ENCODE results near the gene TLX1.

The TLX1 gene

GRCh38 chr10:101124933-101125332, 6.2 kb upstream of the TLX1 start:
- H3K36me3 ChIP-seq (ENCODE audit: insufficient read depth, low read length) = no peaks in the 10 kb centered on the region
- H4K20me1 ChIP-seq (ENCODE audit: insufficient read depth, low read length) = no peaks in the 10 kb centered on the region
- H3K4me3 ChIP-seq (ENCODE audit: low read depth, low read length, poor library complexity, severe bottlenecking) = no peak overlapping the region
- TF ChIP-seq EZH2 (IDR thresholded peaks at IDR 0.05; ENCODE audit: borderline replicate concordance, low read length) (no peak), CTCF (IDR thresholded peaks at IDR 0.05; ENCODE audit: low read length) (no peak)
- H3K27me3 ChIP-seq (ENCODE audit: insufficient read depth, low read length) = no peaks in the 10 kb centered on the region
- H2AFZ ChIP-seq (ENCODE audit: low read length) = no peak overlapping the region
- H3K9me2 ChIP-seq (ENCODE audit: low read depth, low read length) = no peaks in the 10 kb centered on the region
- H3K4me1 ChIP-seq (ENCODE audit: insufficient read depth, low read length, severe bottlenecking) = peaks cover 10% of the 10 kb centered on the region
- H3K9ac ChIP-seq (ENCODE audit: low read length) = no peak overlapping the region
- H3K4me2 ChIP-seq (ENCODE audit: low read length) = no peak overlapping the region
- H3K9me3 ChIP-seq (ENCODE audit: low read length) = no peaks in the 10 kb centered on the region
- H3K79me2 ChIP-seq (ENCODE audit: insufficient read depth, low read length) = no peaks in the 10 kb centered on the region
- H3K27ac ChIP-seq (ENCODE audit: low read depth, low read length, poor library complexity, severe bottlenecking) = no peak overlapping the region
- no peaks in the 10 kb centered on the region for H3F3A ChIP-seq (ENCODE audit: insufficient read depth, low read length)

GRCh38 chr10:101126684-101127628, 4.1 kb upstream of the TLX1 start:
- H3K27me3 ChIP-seq (ENCODE audit: insufficient read depth, low read length) = no peaks in the 10 kb centered on the region
- H3K27ac ChIP-seq (ENCODE audit: low read depth, low read length, poor library complexity, severe bottlenecking) = no peak overlapping the region
- TF ChIP-seq CTCF (IDR thresholded peaks at IDR 0.05; ENCODE audit: low read length) (no peak), EZH2 (IDR thresholded peaks at IDR 0.05; ENCODE audit: borderline replicate concordance, low read length) (no peak)

GRCh38 chr10:101130141-101130540, 959 bp upstream of the TLX1 start:
- H3K9me2 ChIP-seq (ENCODE audit: low read depth, low read length) = no peaks in the 10 kb centered on the region
- no peaks in the 10 kb centered on the region for H3K4me1 ChIP-seq (ENCODE audit: insufficient read depth, low read length, severe bottlenecking)
- no peaks in the 10 kb centered on the region for H3K27me3 ChIP-seq (ENCODE audit: insufficient read depth, low read length)
- no peaks in the 10 kb centered on the region for H3K9me3 ChIP-seq (ENCODE audit: low read length)
- no peak for TF ChIP-seq CTCF (IDR thresholded peaks at IDR 0.05; ENCODE audit: low read length)
- no peak for TF ChIP-seq EZH2 (IDR thresholded peaks at IDR 0.05; ENCODE audit: borderline replicate concordance, low read length)
- H4K20me1 ChIP-seq (ENCODE audit: insufficient read depth, low read length) = no peaks in the 10 kb centered on the region
- no peak overlapping the region for H3K9ac ChIP-seq (ENCODE audit: low read length)
- H3K36me3 ChIP-seq (ENCODE audit: insufficient read depth, low read length) = no peaks in the 10 kb centered on the region
- H3K79me2 ChIP-seq (ENCODE audit: insufficient read depth, low read length) = no peaks in the 10 kb centered on the region
- H3K4me3 ChIP-seq (ENCODE audit: low read depth, low read length, poor library complexity, severe bottlenecking) = no peak overlapping the region
- H3K27ac ChIP-seq (ENCODE audit: low read depth, low read length, poor library complexity, severe bottlenecking) = no peak overlapping the region
- H3F3A ChIP-seq (ENCODE audit: insufficient read depth, low read length) = no peaks in the 10 kb centered on the region
- no peak overlapping the region for H2AFZ ChIP-seq (ENCODE audit: low read length)
- H3K4me2 ChIP-seq (ENCODE audit: low read length) = no peak overlapping the region

More at GRCh38 chr10:101126684-101127628, 4.1 kb upstream of the TLX1 start:
- no peaks in the 10 kb centered on the region for H3K4me1 ChIP-seq (ENCODE audit: insufficient read depth, low read length, severe bottlenecking)
- no peak overlapping the region for H2AFZ ChIP-seq (ENCODE audit: low read length)
- H3K4me3 ChIP-seq (ENCODE audit: low read depth, low read length, poor library complexity, severe bottlenecking) = no peak overlapping the region
- no peaks in the 10 kb centered on the region for H3K9me2 ChIP-seq (ENCODE audit: low read depth, low read length)
- no peaks in the 10 kb centered on the region for H3F3A ChIP-seq (ENCODE audit: insufficient read depth, low read length)
- H4K20me1 ChIP-seq (ENCODE audit: insufficient read depth, low read length) = no peaks in the 10 kb centered on the region
- H3K36me3 ChIP-seq (ENCODE audit: insufficient read depth, low read length) = no peaks in the 10 kb centered on the region
- no peaks in the 10 kb centered on the region for H3K9me3 ChIP-seq (ENCODE audit: low read length)
- H3K4me2 ChIP-seq (ENCODE audit: low read length) = no peak overlapping the region
- no peaks in the 10 kb centered on the region for H3K79me2 ChIP-seq (ENCODE audit: insufficient read depth, low read length)
- H3K9ac ChIP-seq (ENCODE audit: low read length) = no peak overlapping the region

Measured in OCI-LY1 (cell line).